ENCODE measurements around the gene RPP40.
"Not testable (repeated sequence)": the region's sequence is repeated elsewhere in the genome, so short reads cannot be mapped to it uniquely, and the experiment has no call there.

Gene RPP40

GRCh38 chr6:5003604-5004372 lies at the start of gene RPP40:
TSS of gene RPP40 (minus strand) at chr6:5004037. CDS start at chr6:5004002, 35 bp downstream.
- peak; percentile 98 for DNase-seq (ENCODE audit: low read depth)

- DNase-seq (ENCODE audit: low read depth): peak; percentile 53
Measured at GRCh38 chr6:5053038-5053437, 49.2 kb upstream of the RPP40 start.

- DNase-seq (ENCODE audit: low read depth): no peak
Measured at GRCh38 chr6:5051394-5051793, 47.6 kb upstream of the RPP40 start.

- no peak for DNase-seq (ENCODE audit: low read depth)
Measured at GRCh38 chr6:5050009-5050408, 46.2 kb upstream of the RPP40 start.

GRCh38 chr6:5046430-5046829 lies 42.6 kb upstream of the RPP40 start:
- no peak for DNase-seq (ENCODE audit: low read depth)

- peak; percentile 52 for DNase-seq (ENCODE audit: low read depth)
Measured at GRCh38 chr6:5045416-5045815, 41.6 kb upstream of the RPP40 start.

- DNase-seq (ENCODE audit: low read depth): no peak
Measured at GRCh38 chr6:5044866-5045265, 41.0 kb upstream of the RPP40 start.

GRCh38 chr6:5042436-5042835 lies 38.6 kb upstream of the RPP40 start:
- DNase-seq (ENCODE audit: low read depth): no peak

- no peak for DNase-seq (ENCODE audit: low read depth)
Measured at GRCh38 chr6:5041955-5042354, 38.1 kb upstream of the RPP40 start.

- DNase-seq (ENCODE audit: low read depth): peak; percentile 65
Measured at GRCh38 chr6:5036269-5036668, 32.4 kb upstream of the RPP40 start.

GRCh38 chr6:5034736-5035135 lies 30.9 kb upstream of the RPP40 start:
- DNase-seq (ENCODE audit: low read depth): no peak

GRCh38 chr6:5034328-5034727 lies 30.5 kb upstream of the RPP40 start:
- DNase-seq (ENCODE audit: low read depth): no peak

GRCh38 chr6:5033214-5033904 lies 29.5 kb upstream of the RPP40 start:
- DNase-seq (ENCODE audit: low read depth): not testable (repeated sequence)

GRCh38 chr6:5032706-5033105 lies 28.9 kb upstream of the RPP40 start:
- peak; percentile 22 for DNase-seq (ENCODE audit: low read depth)

GRCh38 chr6:5031150-5031549 lies 27.3 kb upstream of the RPP40 start:
- DNase-seq (ENCODE audit: low read depth): no peak

- DNase-seq (ENCODE audit: low read depth): peak; percentile 83
Measured at GRCh38 chr6:5030596-5031136, 26.8 kb upstream of the RPP40 start.

GRCh38 chr6:5029609-5030008 lies 25.8 kb upstream of the RPP40 start:
- no peak for DNase-seq (ENCODE audit: low read depth)

GRCh38 chr6:5028921-5029320 lies 25.1 kb upstream of the RPP40 start:
- DNase-seq (ENCODE audit: low read depth): no peak

GRCh38 chr6:5028301-5028700 lies 24.5 kb upstream of the RPP40 start:
- no peak for DNase-seq (ENCODE audit: low read depth)

GRCh38 chr6:5025911-5026819 lies 22.3 kb upstream of the RPP40 start:
- peak; percentile 38 for DNase-seq (ENCODE audit: low read depth)

- DNase-seq (ENCODE audit: low read depth): no peak
Measured at GRCh38 chr6:5023923-5024322, 20.1 kb upstream of the RPP40 start.

GRCh38 chr6:5020142-5020541 lies 16.3 kb upstream of the RPP40 start:
- no peak for DNase-seq (ENCODE audit: low read depth)
